NCI-H128 (cell line): ENCODE measurements around the gene TXLNA.

Experiments used
- DNase-seq: peaks from one replicate; lab custom pipeline; 2025; ENCODE audit not compliant: unreplicated experiment; lab: John Stamatoyannopoulos, UW

Gene TXLNA

GRCh38 chr1:32182060-32182459, 2.6 kb downstream of the TXLNA start:
- DNase-seq = no peak

GRCh38 chr1:32184650-32185049, 5.2 kb downstream of the TXLNA start:
- DNase-seq = no peak

GRCh38 chr1:32186077-32186476, 6.6 kb downstream of the TXLNA start:
- no peak for DNase-seq

GRCh38 chr1:32186491-32186890, 7.0 kb downstream of the TXLNA start:
- DNase-seq = no peak

- no peak for DNase-seq
These were observed 8.4 kb downstream of the TXLNA start for GRCh38 chr1:32187850-32188249.

- DNase-seq = no peak
These were observed 12.9 kb downstream of the TXLNA start for GRCh38 chr1:32192220-32192948.

GRCh38 chr1:32194984-32195383, 15.5 kb downstream of the TXLNA start:
- no peak for DNase-seq

- no peak for DNase-seq
These were observed 16.1 kb downstream of the TXLNA start for GRCh38 chr1:32195531-32195930.

- DNase-seq = no peak
These were observed 16.7 kb downstream of the TXLNA start for GRCh38 chr1:32195972-32196823.

GRCh38 chr1:32197074-32197473, 17.6 kb downstream of the TXLNA start:
- no peak for DNase-seq

- no peak for DNase-seq
These were observed 18.4 kb downstream of the TXLNA start for GRCh38 chr1:32197837-32198236.

- DNase-seq = no peak
These were observed 19.0 kb downstream of the TXLNA start for GRCh38 chr1:32198237-32199042.

- DNase-seq = no peak
These were observed 19.7 kb downstream of the TXLNA start for GRCh38 chr1:32199043-32199716.

GRCh38 chr1:32199717-32200072, 20.2 kb downstream of the TXLNA start:
- DNase-seq = no peak

- DNase-seq = peak; percentile 69
These were observed 20.9 kb downstream of the TXLNA start, which contains the start of gene CCDC28B for GRCh38 chr1:32200226-32201010. Gene CCDC28B, plus strand, starts transcription at chr1:32200595. Its CDS starts 1,341 bp downstream, at chr1:32201936.

- no peak for DNase-seq
These were observed 21.8 kb downstream of the TXLNA start for GRCh38 chr1:32201011-32201855.

- no peak for DNase-seq
These were observed 25.5 kb downstream of the TXLNA start for GRCh38 chr1:32204943-32205361.

GRCh38 chr1:32205401-32206370, 26.2 kb downstream of the TXLNA start, which contains the start of gene IQCC:
Gene IQCC, plus strand, starts transcription at chr1:32205671. Its CDS starts 11 bp downstream, at chr1:32205682.
- DNase-seq = peak; percentile 97
